ENCODE data around the gene SOX8. TPM values are rescaled to one million over a fixed set of nuclear protein-coding genes. Genes with fewer than 3 reads are reported as not detected.

Gene SOX8
- total RNA-seq, 1 experiment from 2014 or later: not detected

DNA sequence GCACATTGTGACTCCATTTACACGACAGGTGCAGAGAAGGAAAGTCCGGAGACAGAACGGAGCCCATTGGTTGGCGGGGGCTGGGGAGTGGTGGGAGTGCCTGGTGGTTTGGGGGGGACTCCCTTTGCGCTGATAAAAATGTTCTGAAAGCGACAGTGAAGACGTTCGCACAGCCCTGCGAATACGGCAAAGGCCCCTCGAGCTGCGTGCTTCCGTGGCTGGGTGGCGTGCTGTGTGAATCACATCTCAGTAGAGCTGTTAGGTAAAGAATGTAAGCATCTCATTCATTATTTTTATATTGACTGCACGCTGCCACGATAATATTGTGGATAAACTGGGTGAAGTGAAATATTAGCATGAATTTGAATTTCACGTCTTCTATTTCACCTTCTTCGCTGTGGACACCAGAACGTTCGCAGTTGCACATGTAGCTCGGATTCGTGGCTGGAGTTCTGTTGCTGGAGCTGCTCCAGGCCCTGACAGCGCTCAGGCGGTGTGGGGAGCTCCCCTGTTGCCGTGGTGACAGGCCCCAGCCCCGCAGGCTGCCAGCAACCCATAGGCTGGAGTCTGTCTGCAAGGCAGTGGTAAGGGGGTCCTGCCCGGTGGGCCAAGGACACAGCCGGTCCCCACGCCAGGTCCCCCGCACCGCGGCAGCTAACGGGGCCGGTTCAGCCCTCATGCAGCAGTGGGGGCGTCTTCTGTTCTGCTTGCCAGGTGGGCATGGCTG, 44.6 kb downstream of the SOX8 start:
- peaks cover 93% of the 10 kb centered on the region for H3K27me3 ChIP-seq (ENCODE audit: insufficient read depth, low read depth)
- no peaks in the 10 kb centered on the region for H4K20me1 ChIP-seq (ENCODE audit: insufficient read depth)
- H3K4me1 ChIP-seq (replicated peaks; ENCODE audit: insufficient read depth): no peaks in the 10 kb centered on the region
- H3K9me3 ChIP-seq (ENCODE audit: insufficient read depth, low read depth): no peaks in the 10 kb centered on the region
- H3K36me3 ChIP-seq (ENCODE audit: low read depth): no peaks in the 10 kb centered on the region
- DNase-seq: no peak
- POLR2A ChIA-PET (ENCODE audit: unreplicated experiment): no interaction called here
- no peak overlapping the region for H3K4me3 ChIP-seq
- CTCF ChIA-PET: no interaction called here
- no peak overlapping the region for H3K27ac ChIP-seq
- H2AFZ ChIP-seq: no peak overlapping the region
- H3K4me2 ChIP-seq: no peak overlapping the region
- TF ChIP-seq, protein P1, sequence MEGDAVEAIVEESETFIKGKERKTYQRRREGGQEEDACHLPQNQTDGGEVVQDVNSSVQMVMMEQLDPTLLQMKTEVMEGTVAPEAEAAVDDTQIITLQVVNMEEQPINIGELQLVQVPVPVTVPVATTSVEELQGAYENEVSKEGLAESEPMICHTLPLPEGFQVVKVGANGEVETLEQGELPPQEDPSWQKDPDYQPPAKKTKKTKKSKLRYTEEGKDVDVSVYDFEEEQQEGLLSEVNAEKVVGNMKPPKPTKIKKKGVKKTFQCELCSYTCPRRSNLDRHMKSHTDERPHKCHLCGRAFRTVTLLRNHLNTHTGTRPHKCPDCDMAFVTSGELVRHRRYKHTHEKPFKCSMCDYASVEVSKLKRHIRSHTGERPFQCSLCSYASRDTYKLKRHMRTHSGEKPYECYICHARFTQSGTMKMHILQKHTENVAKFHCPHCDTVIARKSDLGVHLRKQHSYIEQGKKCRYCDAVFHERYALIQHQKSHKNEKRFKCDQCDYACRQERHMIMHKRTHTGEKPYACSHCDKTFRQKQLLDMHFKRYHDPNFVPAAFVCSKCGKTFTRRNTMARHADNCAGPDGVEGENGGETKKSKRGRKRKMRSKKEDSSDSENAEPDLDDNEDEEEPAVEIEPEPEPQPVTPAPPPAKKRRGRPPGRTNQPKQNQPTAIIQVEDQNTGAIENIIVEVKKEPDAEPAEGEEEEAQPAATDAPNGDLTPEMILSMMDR (conservative IDR thresholded peaks at IDR 0.05): no peak
- no peak for TF ChIP-seq EZH2 (IDR thresholded peaks at IDR 0.05; ENCODE audit: low read depth)
- no peaks in the 10 kb centered on the region for H3K9me2 ChIP-seq (ENCODE audit: insufficient read depth)
- H3K79me2 ChIP-seq (ENCODE audit: low read depth): no peaks in the 10 kb centered on the region
- BruUV-seq (replicated peaks): no TSS peak
- no peaks in the 10 kb centered on the region for H3F3A ChIP-seq (ENCODE audit: insufficient read depth, low read depth)
- intact Hi-C loops (cut with micrococcal nuclease; ENCODE audit: unreplicated experiment): no loop called here

DNA sequence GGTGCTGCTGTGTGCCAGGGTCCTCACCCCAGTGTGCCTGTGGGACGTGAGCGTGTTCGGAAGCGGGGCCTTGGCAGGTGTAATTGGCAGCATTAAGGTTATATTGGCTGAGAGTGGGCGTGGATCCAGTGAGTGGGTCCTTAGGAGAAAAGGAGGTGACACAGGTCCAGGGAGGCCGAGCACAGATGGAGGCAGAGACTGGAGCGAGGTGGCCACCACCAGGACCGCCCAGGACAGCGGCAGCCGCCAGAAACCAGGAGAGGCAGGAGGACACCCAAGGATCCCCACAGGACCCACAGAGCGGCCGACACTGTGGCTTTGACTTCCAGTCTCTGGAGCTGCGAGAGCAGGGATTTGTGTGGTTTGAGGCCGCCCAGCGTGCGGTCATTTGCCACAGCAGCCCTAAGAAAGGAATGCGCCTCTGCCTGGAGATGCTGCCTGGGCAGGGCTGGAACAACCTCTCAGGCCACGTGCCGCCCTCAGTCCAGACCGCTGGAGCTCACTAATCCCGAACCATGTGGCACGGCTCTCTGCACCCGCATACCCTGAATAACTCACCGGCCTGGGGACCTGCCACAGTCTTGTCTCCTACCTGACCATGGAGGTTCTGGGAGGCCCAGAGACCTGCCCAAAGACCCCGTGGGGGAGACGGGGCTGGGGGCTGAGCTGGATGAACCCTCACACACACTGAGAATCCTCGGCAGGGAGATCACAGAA, 45.4 kb downstream of the SOX8 start:
- ChIA-PET POLR2A (ENCODE audit: unreplicated experiment) (no interaction called here), CTCF (no interaction called here)
- Histone ChIP-seq H3F3A (ENCODE audit: insufficient read depth, low read depth) (no peaks in the 10 kb centered on the region), H3K9me2 (ENCODE audit: insufficient read depth) (no peaks in the 10 kb centered on the region), H3K36me3 (ENCODE audit: low read depth) (no peaks in the 10 kb centered on the region), H3K4me2 (no peak overlapping the region), H3K4me1 (replicated peaks; ENCODE audit: insufficient read depth) (no peaks in the 10 kb centered on the region), H3K4me3 (no peak overlapping the region), H2AFZ (no peak overlapping the region), H3K27ac (no peak overlapping the region), H3K79me2 (ENCODE audit: low read depth) (no peaks in the 10 kb centered on the region), H3K27me3 (ENCODE audit: insufficient read depth, low read depth) (peaks cover 93% of the 10 kb centered on the region), H4K20me1 (ENCODE audit: insufficient read depth) (no peaks in the 10 kb centered on the region), H3K9me3 (ENCODE audit: insufficient read depth, low read depth) (no peaks in the 10 kb centered on the region)
- DNase-seq: peak in 1 of 2 experiments; percentile 52
- TF ChIP-seq, protein P1 (conservative IDR thresholded peaks at IDR 0.05): no peak
- TF ChIP-seq EZH2 (IDR thresholded peaks at IDR 0.05; ENCODE audit: low read depth): no peak
- no TSS peak for BruUV-seq (replicated peaks)
- intact Hi-C loops (cut with micrococcal nuclease; ENCODE audit: unreplicated experiment): no loop called here

DNA sequence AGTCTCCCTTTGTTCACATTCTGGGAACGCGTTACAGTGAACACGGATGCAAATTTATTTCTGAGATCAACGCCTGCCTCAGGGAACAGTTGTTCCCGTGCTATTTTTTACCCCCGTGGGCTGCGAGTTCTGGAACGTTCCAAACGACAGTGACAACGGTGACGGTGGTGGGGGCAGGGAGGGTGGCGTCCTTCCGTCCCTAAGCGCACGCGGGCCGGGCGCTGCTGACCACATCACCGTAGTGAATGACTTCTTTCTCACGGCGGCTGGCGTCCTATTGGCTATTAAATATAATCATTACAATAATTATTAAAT, 45.9 kb downstream of the SOX8 start:
- peaks cover 90% of the 10 kb centered on the region for H3K27me3 ChIP-seq (ENCODE audit: insufficient read depth, low read depth)

More for the DNA sequence above, 45.9 kb downstream of the SOX8 start:
- DNase-seq: no peak
- no peaks in the 10 kb centered on the region for H3F3A ChIP-seq (ENCODE audit: insufficient read depth, low read depth)
- H3K9me3 ChIP-seq (ENCODE audit: insufficient read depth, low read depth): no peaks in the 10 kb centered on the region
- ChIA-PET POLR2A (ENCODE audit: unreplicated experiment) (no interaction called here), CTCF (no interaction called here)
- no peak overlapping the region for H3K4me3 ChIP-seq
- no peaks in the 10 kb centered on the region for H3K9me2 ChIP-seq (ENCODE audit: insufficient read depth)
- no peak overlapping the region for H3K27ac ChIP-seq
- no peaks in the 10 kb centered on the region for H3K4me1 ChIP-seq (replicated peaks; ENCODE audit: insufficient read depth)
- no peaks in the 10 kb centered on the region for H4K20me1 ChIP-seq (ENCODE audit: insufficient read depth)
- H3K36me3 ChIP-seq (ENCODE audit: low read depth): no peaks in the 10 kb centered on the region
- no peak overlapping the region for H3K4me2 ChIP-seq
- BruUV-seq (replicated peaks): no TSS peak
- no peak for TF ChIP-seq EZH2 (IDR thresholded peaks at IDR 0.05; ENCODE audit: low read depth)
- TF ChIP-seq, protein P1 (conservative IDR thresholded peaks at IDR 0.05): no peak
- no peak overlapping the region for H2AFZ ChIP-seq
- intact Hi-C loops (cut with micrococcal nuclease; ENCODE audit: unreplicated experiment): no loop called here
- H3K79me2 ChIP-seq (ENCODE audit: low read depth): no peaks in the 10 kb centered on the region

All from PC-9 (cell line).